Retinal pigment epithelial cell (primary cell): ENCODE results near the gene OPA1.

Source experiments
- DNase-seq: peaks from one replicate; pipeline ENCODE4 v3.0.0-alpha.2; 2010; ENCODE audit warnings: low read depth
- H3K4me3 ChIP-seq: 2 replicates; pipeline ENCODE4 v1.5.1; 2011; ENCODE audit warnings: mild to moderate bottlenecking, low read length, control low read depth, moderate library complexity
- CTCF ChIP-seq: conservative IDR thresholded peaks from 2 replicates; pipeline ENCODE4 v1.5.1; 2011; ENCODE audit warnings: low read depth, low read length, control low read depth, inconsistent platforms

OPA1 gene

GRCh38 chr3:193729088-193729465 is 136.1 kb downstream of the OPA1 start:
- H3K4me3 ChIP-seq, result no peak overlapping the region
- no peak for TF ChIP-seq CTCF
- no peak for DNase-seq

GRCh38 chr3:193729601-193730000 is 136.6 kb downstream of the OPA1 start:
- TF ChIP-seq CTCF, result no peak
- no peak for DNase-seq

GRCh38 chr3:193730511-193730910 is 137.5 kb downstream of the OPA1 start:
- no peak overlapping the region for H3K4me3 ChIP-seq
- no peak for TF ChIP-seq CTCF
- DNase-seq, result no peak

More at GRCh38 chr3:193729601-193730000, 136.6 kb downstream of the OPA1 start:
- no peak overlapping the region for H3K4me3 ChIP-seq

- DNase-seq, result no peak
- no peak for TF ChIP-seq CTCF
These were observed 138.0 kb downstream of the OPA1 start for GRCh38 chr3:193730976-193731375.

GRCh38 chr3:193731656-193732055 is 138.6 kb downstream of the OPA1 start:
- no peak for TF ChIP-seq CTCF
- DNase-seq, result no peak
- no peak overlapping the region for H3K4me3 ChIP-seq

More at GRCh38 chr3:193730976-193731375, 138.0 kb downstream of the OPA1 start:
- no peak overlapping the region for H3K4me3 ChIP-seq

- peak; percentile 22 for DNase-seq
- no peak for TF ChIP-seq CTCF
- H3K4me3 ChIP-seq, result no peak overlapping the region
These were observed 139.4 kb downstream of the OPA1 start for GRCh38 chr3:193732391-193732790.

GRCh38 chr3:193732827-193733226 is 139.8 kb downstream of the OPA1 start:
- no peak overlapping the region for H3K4me3 ChIP-seq
- TF ChIP-seq CTCF, result no peak
- no peak for DNase-seq
